Testis (tissue), 2 donors: ENCODE data around the gene ZNF81.

Source experiments
- POLR2A ChIP-seq: fragments of 450-650 bp; IDR thresholded peaks from one replicate; pipeline ENCODE4 v1.6.1; 2017; ENCODE audit warnings: antibody characterized with exemption, mild to moderate bottlenecking, moderate library complexity
- TF ChIP-seq, protein P1 (sequence below), 3 experiments: fragments of 450-650 bp in 2 of 3; fragments of 200-600 bp in 1 of 3; sonication (generic) in 1 of 3; IDR thresholded peaks; one replicate each; pipeline ENCODE4 v1.5.1; 2016 to 2019; ENCODE audit warnings: antibody characterized with exemption in 3 of 3, mild to moderate bottlenecking in 2 of 3, moderate library complexity in 1 of 3

DNA sequence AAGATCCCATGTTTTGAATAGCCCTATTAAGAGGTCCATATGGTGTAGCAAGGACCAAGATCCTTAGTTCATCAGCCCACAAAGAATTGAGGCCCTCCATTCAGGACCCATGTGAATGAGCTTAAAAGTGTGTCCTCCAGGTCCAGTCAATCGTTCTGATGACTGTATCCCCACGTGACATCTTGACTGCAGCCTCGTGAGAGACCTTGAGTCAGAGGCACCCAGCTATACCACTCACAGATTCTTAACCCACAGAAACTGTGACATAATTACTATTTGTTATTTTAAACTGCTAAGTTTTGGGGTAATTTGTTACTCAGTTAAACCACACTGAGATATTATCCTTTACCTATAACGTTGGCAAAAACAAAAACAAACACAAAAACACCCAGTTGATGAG is 104.7 kb downstream of the ZNF81 start:
- TF ChIP-seq, protein P1, sequence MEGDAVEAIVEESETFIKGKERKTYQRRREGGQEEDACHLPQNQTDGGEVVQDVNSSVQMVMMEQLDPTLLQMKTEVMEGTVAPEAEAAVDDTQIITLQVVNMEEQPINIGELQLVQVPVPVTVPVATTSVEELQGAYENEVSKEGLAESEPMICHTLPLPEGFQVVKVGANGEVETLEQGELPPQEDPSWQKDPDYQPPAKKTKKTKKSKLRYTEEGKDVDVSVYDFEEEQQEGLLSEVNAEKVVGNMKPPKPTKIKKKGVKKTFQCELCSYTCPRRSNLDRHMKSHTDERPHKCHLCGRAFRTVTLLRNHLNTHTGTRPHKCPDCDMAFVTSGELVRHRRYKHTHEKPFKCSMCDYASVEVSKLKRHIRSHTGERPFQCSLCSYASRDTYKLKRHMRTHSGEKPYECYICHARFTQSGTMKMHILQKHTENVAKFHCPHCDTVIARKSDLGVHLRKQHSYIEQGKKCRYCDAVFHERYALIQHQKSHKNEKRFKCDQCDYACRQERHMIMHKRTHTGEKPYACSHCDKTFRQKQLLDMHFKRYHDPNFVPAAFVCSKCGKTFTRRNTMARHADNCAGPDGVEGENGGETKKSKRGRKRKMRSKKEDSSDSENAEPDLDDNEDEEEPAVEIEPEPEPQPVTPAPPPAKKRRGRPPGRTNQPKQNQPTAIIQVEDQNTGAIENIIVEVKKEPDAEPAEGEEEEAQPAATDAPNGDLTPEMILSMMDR (IDR thresholded peaks at IDR 0.05) = no peak
- TF ChIP-seq POLR2A = no peak
